Ovary (tissue), 9 donors: Measurements from ENCODE around the gene MKX. TPM values are rescaled to one million over a fixed set of nuclear protein-coding genes. Genes with fewer than 3 reads are reported as not detected.

ENCODE experiments used
- DNase-seq, 5 donors: peaks; one replicate each; pipeline ENCODE4 v3.0.0-alpha.2; 2019 to 2020
- H3K27ac ChIP-seq, 2 donors: fragments of 200-600 bp; one replicate each; pipeline versions ENCODE4 v1.5.1 to v1.8.0; 2019 to 2022
- H3K27me3 ChIP-seq: fragments of 200-600 bp; one replicate; pipeline ENCODE4 v1.8.0; 2022
- H3K36me3 ChIP-seq: fragments of 200-600 bp; sonication (generic); one replicate; pipeline ENCODE4 v1.5.1; 2019
- H3K4me1 ChIP-seq: one replicate; pipeline ENCODE4 v1.8.1; 2013; ENCODE audit warnings: mild to moderate bottlenecking, moderate library complexity; ENCODE audit not compliant: insufficient read depth
- H3K4me3 ChIP-seq: fragments of 200-600 bp; sonication (generic); one replicate; pipeline ENCODE4 v1.5.1; 2017
- H3K9me3 ChIP-seq, 2 donors: fragments of 200-600 bp in 1 of 2; sonication (generic) in 1 of 2; one replicate each; pipeline versions ENCODE4 v1.5.1 to v1.8.1; 2013 to 2019; ENCODE audit warnings: mild to moderate bottlenecking in 1 of 2, moderate library complexity in 1 of 2
- CTCF ChIP-seq, 3 donors: fragments of 450-650 bp in 2 of 3; fragments of 200-600 bp in 1 of 3; IDR thresholded peaks; one replicate each; pipeline versions ENCODE4 v1.5.1 to v1.8.0; 2016 to 2022; ENCODE audit warnings: antibody characterized with exemption in 3 of 3, mild to moderate bottlenecking in 1 of 3
- EP300 ChIP-seq: sonication (generic); formaldehyde crosslinking; IDR thresholded peaks from one replicate; pipeline ENCODE4 v1.6.1; 2017; ENCODE audit warnings: antibody characterized with exemption
- POLR2A ChIP-seq: fragments of 450-650 bp; IDR thresholded peaks from one replicate; pipeline ENCODE4 v1.6.1; 2017; ENCODE audit warnings: antibody characterized with exemption, mild to moderate bottlenecking, moderate library complexity
- WGBS, 3 donors: extraction: QIAGEN DNeasy Blood & Tissue Kit in 1 of 3; methylation state at CpG; one replicate each; pipeline versions ENCODE4 v1.1.5 to v1.1.7; 2013 to 2017; 5-methylcytosine and 5-hydroxymethylcytosine counted together
- intact Hi-C, 4 donors: fragments of 100-400 bp; cut with DNase I; formaldehyde crosslinking; loops; one replicate each; pipeline versions ENCODE4 v1.11.0 to v1.15.1; 2022 to 2023
- polyA plus RNA-seq, 2 donors: library from polyadenylated mRNA; stranded (reverse); fragments of 200-250 nt in 1 of 2; fragments of 350-450 nt in 1 of 2; fragmentation: Illumina TruSeq in 1 of 2; extraction: RNeasy Lipid Tissue Mini Kit (QIAGEN cat#74804) in 1 of 2; gene quantifications; one replicate each; pipeline ENCODE4 v1.2.3, GENCODE V29; 2013 to 2014
- total RNA-seq, 7 donors: library from RNA; depleted of rRNA in 2 of 7; stranded (reverse); fragments of >200 nt in 2 of 7; fragmentation: NEBNext Ultra II Directional in 3 of 7; extraction: Animal tissue kit (Norgen Biotek cat#: 25700) in 3 of 7; gene quantifications; one replicate each; pipeline versions ENCODE4 v1.1.0 to v1.2.4, GENCODE V29; 2016 to 2023
- donor health status: DM: no; HTN: no; CAD: no; lungs with moderate emphysema.
- donor health status: DM: no; HTN: no; CAD: no.
- donor health status: Bipolar disorder and iron deficiency.
- donor health status: DM: yes; HTN: yes; CAD: no.
- donor health status: DM: no; HTN: no; CAD: no.
- donor health status: DM: yes; HTN: yes; CAD: no.

Gene MKX
- total and polyA plus RNA-seq, 9 donors, result 7.4 to 39.7 (median 17.2) TPM

DNA sequence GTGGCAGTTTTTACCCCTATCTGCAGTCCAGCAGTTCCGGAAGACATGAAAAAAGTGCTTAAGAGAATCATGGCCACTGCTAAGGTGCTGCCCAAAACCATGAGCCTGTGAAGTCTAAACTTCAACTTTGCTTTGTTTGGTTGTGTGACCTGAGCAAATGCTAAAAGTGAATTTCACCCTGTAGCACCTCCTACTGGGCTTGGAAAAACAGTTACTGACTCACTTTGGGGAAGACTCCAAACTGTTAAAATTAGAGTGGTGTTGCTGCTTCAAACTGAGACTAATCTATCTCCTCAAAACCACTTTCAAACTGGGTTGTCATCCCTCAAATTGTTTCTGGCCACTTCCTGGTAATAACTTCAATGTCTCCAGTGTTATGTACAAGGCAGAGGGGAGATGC, 21.3 kb downstream of the MKX start:
- Histone ChIP-seq H3K4me3 (no peak overlapping the region), H3K36me3 (no peaks in the 10 kb centered on the region), H3K4me1 (peaks cover 3% of the 10 kb centered on the region), H3K27me3 (no peaks in the 10 kb centered on the region), H3K27ac (peak overlapping the region in 1 of 2 donors; percentile 78), H3K9me3 (no peaks in the 10 kb centered on the region)
- intact Hi-C loops, result no loop called here
- DNase-seq, result no peak
- TF ChIP-seq EP300, result no peak
- no peak for TF ChIP-seq CTCF (IDR thresholded peaks at IDR 0.05)
- no peak for TF ChIP-seq POLR2A
- WGBS, 3 donors, result 86 to 90% (median 89%) methylated on average over 1 of the region's 1 CpG

GRCh38 chr10:27723436-27723835, 22.2 kb downstream of the MKX start:
- DNase-seq, result no peak
- intact Hi-C loops, result no loop called here
- no peak overlapping the region for H3K27ac ChIP-seq
- peaks cover 2% of the 10 kb centered on the region for H3K4me1 ChIP-seq
- H3K36me3 ChIP-seq, result no peaks in the 10 kb centered on the region
- TF ChIP-seq EP300, result no peak
- no peak for TF ChIP-seq POLR2A
- no peak for TF ChIP-seq CTCF (IDR thresholded peaks at IDR 0.05)
- H3K9me3 ChIP-seq, result no peaks in the 10 kb centered on the region
- no peaks in the 10 kb centered on the region for H3K27me3 ChIP-seq
- H3K4me3 ChIP-seq, result no peak overlapping the region

DNA sequence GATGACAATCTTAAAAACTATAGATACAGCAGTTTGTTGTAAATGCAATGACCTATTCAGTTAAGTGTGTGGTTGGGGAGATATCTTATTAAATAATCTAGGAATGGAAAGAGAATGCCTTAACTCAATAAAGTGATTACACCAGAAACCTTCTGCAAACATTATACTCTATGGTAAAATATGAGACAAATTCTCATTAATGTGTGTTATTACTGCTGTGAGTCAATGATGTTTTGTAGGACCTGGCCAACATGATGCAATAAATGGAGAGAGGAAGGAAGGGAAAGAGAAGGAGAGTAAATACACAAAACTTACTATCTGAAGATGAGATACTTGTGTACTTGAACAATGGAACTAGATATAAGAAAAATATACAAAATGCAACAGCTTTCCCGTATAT, 25.1 kb downstream of the MKX start:
- H3K9me3 ChIP-seq, result no peaks in the 10 kb centered on the region
- 93 to 100% (median 95%) methylated on average over 1 of the region's 1 CpG for WGBS, 3 donors
- intact Hi-C loops, result no loop called here
- no peak for TF ChIP-seq POLR2A
- peaks cover 2% of the 10 kb centered on the region for H3K4me1 ChIP-seq
- no peak for DNase-seq
- no peaks in the 10 kb centered on the region for H3K36me3 ChIP-seq
- no peak overlapping the region for H3K4me3 ChIP-seq
- H3K27ac ChIP-seq, result no peak overlapping the region
- no peaks in the 10 kb centered on the region for H3K27me3 ChIP-seq

DNA sequence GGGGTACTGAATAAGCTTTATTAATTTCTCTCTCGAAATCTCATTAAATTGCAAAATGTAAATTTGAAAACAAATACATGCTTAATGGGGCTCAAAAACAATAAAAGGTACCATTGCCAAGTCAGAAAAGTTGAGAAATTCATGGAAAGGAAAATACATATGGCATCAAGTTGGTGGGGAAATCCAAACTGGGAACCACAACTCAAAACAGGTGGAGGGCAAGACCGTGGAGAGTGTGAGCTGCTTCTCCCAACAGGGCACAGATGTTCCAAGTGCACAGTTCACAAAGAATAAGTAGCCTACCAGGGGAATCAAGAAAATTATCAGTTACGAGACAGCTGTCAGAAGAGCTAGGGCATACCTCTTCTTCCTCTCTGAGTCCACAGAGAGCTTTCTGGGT, 26.6 kb downstream of the MKX start:
- intact Hi-C loops, result no loop called here
- no peak for DNase-seq
- no peak overlapping the region for H3K4me3 ChIP-seq
- WGBS, 3 donors, result 92 to 93% (median 92%) methylated on average over 3 of the region's 3 CpGs
- TF ChIP-seq EP300, result no peak
- no peak for TF ChIP-seq CTCF (IDR thresholded peaks at IDR 0.05)
- TF ChIP-seq POLR2A, result no peak
- no peaks in the 10 kb centered on the region for H3K36me3 ChIP-seq
- peaks cover 2% of the 10 kb centered on the region for H3K4me1 ChIP-seq
- H3K9me3 ChIP-seq, result no peaks in the 10 kb centered on the region
- no peaks in the 10 kb centered on the region for H3K27me3 ChIP-seq
- H3K27ac ChIP-seq, result no peak overlapping the region

DNA sequence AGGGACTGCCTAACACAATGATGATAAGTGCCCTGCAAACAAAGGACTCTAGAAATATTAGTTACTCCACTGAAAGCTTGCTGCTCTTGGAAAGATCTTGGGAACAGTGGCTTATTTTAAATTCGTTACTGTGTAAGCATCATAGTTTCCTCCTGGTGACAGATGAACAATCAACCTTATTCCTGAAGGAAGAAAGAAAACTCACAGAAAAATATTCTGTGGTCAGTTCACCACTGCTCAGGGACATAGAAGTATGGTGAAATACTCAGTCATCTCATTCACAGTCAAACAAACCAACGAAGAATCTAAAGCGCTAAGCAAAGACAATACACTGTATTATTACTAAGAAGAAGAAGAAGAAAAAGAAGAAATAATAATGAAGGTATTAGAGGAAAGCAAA, 27.8 kb downstream of the MKX start:
- Histone ChIP-seq H3K36me3 (no peaks in the 10 kb centered on the region), H3K4me1 (no peaks in the 10 kb centered on the region), H3K9me3 (no peaks in the 10 kb centered on the region), H3K4me3 (no peak overlapping the region), H3K27ac (no peak overlapping the region), H3K27me3 (no peaks in the 10 kb centered on the region)
- intact Hi-C loops, result no loop called here
- no peak for TF ChIP-seq EP300
- no peak for TF ChIP-seq POLR2A
- TF ChIP-seq CTCF (IDR thresholded peaks at IDR 0.05), result no peak
- no peak for DNase-seq
- 87 to 95% (median 94%) methylated on average over 3 of the region's 3 CpGs for WGBS, 3 donors
